Liver (tissue), 9 donors: Measurements from ENCODE around the gene TBC1D1. TPM values are rescaled to one million over a fixed set of nuclear protein-coding genes. Genes with fewer than 3 reads are reported as not detected.

Experiments
- DNase-seq: peaks from one replicate; pipeline ENCODE4 v3.0.0-alpha.2; 2017; ENCODE audit warnings: low spot score
- H3K27ac ChIP-seq, 2 donors: one replicate each; pipeline ENCODE4 v1.7.0; 2013; ENCODE audit warnings: inconsistent platforms in 2 of 2, low read length in 2 of 2, control low read depth in 1 of 2, low read depth in 1 of 2, mild to moderate bottlenecking in 1 of 2
- H3K27me3 ChIP-seq, 4 donors: one replicate each; pipeline versions ENCODE4 v1.6.1 to v1.7.0; 2013; ENCODE audit warnings: low read length in 3 of 4, inconsistent platforms in 1 of 4, mild to moderate bottlenecking in 1 of 4, moderate library complexity in 1 of 4; ENCODE audit not compliant: control insufficient read depth in 4 of 4, insufficient read depth in 4 of 4
- H3K36me3 ChIP-seq, 4 donors: one replicate each; pipeline versions ENCODE4 v1.6.1 to v1.7.0; 2013; ENCODE audit warnings: low read length in 3 of 4, mild to moderate bottlenecking in 3 of 4, low read depth in 1 of 4, moderate library complexity in 1 of 4; ENCODE audit not compliant: control insufficient read depth in 4 of 4, insufficient read depth in 3 of 4
- H3K4me1 ChIP-seq, 4 donors: one replicate each; pipeline versions ENCODE4 v1.6.1 to v1.7.0; 2013; ENCODE audit warnings: low read length in 3 of 4, mild to moderate bottlenecking in 3 of 4, moderate library complexity in 1 of 4; ENCODE audit not compliant: control insufficient read depth in 4 of 4, insufficient read depth in 4 of 4
- H3K4me3 ChIP-seq, 3 donors: one replicate each; pipeline versions ENCODE4 v1.6.1 to v1.7.0; 2013; ENCODE audit warnings: low read length in 3 of 3, control low read depth in 1 of 3, low read depth in 1 of 3, mild to moderate bottlenecking in 1 of 3
- H3K9ac ChIP-seq, 2 donors: one replicate each; pipeline ENCODE4 v1.7.0; 2013; ENCODE audit warnings: low read length in 2 of 2, mild to moderate bottlenecking in 2 of 2, moderate library complexity in 2 of 2, control low read depth in 1 of 2, low read depth in 1 of 2
- H3K9me3 ChIP-seq, 4 donors: one replicate each; pipeline versions ENCODE4 v1.6.1 to v1.7.0; 2013; ENCODE audit warnings: low read length in 3 of 4; ENCODE audit not compliant: control insufficient read depth in 4 of 4
- EGR1 ChIP-seq, 2 donors: IDR thresholded peaks; 2 replicates each; pipeline ENCODE4 v1.6.1; 2016 to 2018; ENCODE audit warnings: antibody characterized with exemption in 2 of 2, low read depth in 2 of 2
- FOXA1 ChIP-seq: IDR thresholded peaks from 2 replicates; pipeline ENCODE4 v1.6.1; 2016; ENCODE audit warnings: antibody characterized with exemption
- FOXA2 ChIP-seq: IDR thresholded peaks from 2 replicates; pipeline ENCODE4 v1.6.1; 2016; ENCODE audit warnings: antibody characterized with exemption
- GABPA ChIP-seq, 2 donors: IDR thresholded peaks in 1 of 2; conservative IDR thresholded peaks in 1 of 2; 2 replicates each; pipeline ENCODE4 v1.6.1; 2016; ENCODE audit warnings: antibody characterized with exemption in 2 of 2, mild to moderate bottlenecking in 1 of 2, moderate library complexity in 1 of 2
- HNF4A ChIP-seq, 2 donors: conservative IDR thresholded peaks; 2 replicates each; pipeline ENCODE4 v1.6.1; 2016; ENCODE audit warnings: antibody characterized with exemption in 2 of 2, mild to moderate bottlenecking in 2 of 2
- HNF4G ChIP-seq: IDR thresholded peaks from 2 replicates; pipeline ENCODE4 v1.6.1; 2016; ENCODE audit warnings: antibody characterized with exemption
- JUND ChIP-seq, 2 donors: IDR thresholded peaks; 2 replicates each; pipeline ENCODE4 v1.6.1; 2016; ENCODE audit warnings: antibody characterized with exemption in 2 of 2
- MAX ChIP-seq: IDR thresholded peaks from 2 replicates; pipeline ENCODE4 v1.6.1; 2016; ENCODE audit warnings: antibody characterized with exemption
- NR2F2 ChIP-seq: IDR thresholded peaks from 2 replicates; pipeline ENCODE4 v1.6.1; 2016; ENCODE audit warnings: antibody characterized with exemption
- REST ChIP-seq: IDR thresholded peaks from 2 replicates; pipeline ENCODE4 v1.6.1; 2016; ENCODE audit warnings: antibody characterized with exemption, mild to moderate bottlenecking
- RXRA ChIP-seq, 2 donors: IDR thresholded peaks; 2 replicates each; pipeline ENCODE4 v1.6.1; 2017 to 2018; ENCODE audit warnings: antibody characterized with exemption in 2 of 2, mild to moderate bottlenecking in 1 of 2
- SP1 ChIP-seq: IDR thresholded peaks from 2 replicates; pipeline ENCODE4 v1.6.1; 2018; ENCODE audit warnings: antibody characterized with exemption, mild to moderate bottlenecking
- TAF1 ChIP-seq: conservative IDR thresholded peaks from 2 replicates; pipeline ENCODE4 v1.6.1; 2016; ENCODE audit warnings: antibody characterized with exemption, mild to moderate bottlenecking
- YY1 ChIP-seq: IDR thresholded peaks from 2 replicates; pipeline ENCODE4 v1.6.1; 2016; ENCODE audit warnings: antibody characterized with exemption, mild to moderate bottlenecking
- ZBTB33 ChIP-seq: IDR thresholded peaks from 2 replicates; pipeline ENCODE4 v1.6.1; 2016; ENCODE audit warnings: antibody characterized with exemption
- WGBS: extraction: QIAGEN DNeasy Blood & Tissue Kit; methylation state at CpG from one replicate; pipeline ENCODE4 v1.1.7; 2013; 5-methylcytosine and 5-hydroxymethylcytosine counted together
- polyA plus RNA-seq, 2 donors: library from polyadenylated mRNA; stranded (reverse) in 1 of 2; unstranded in 1 of 2; fragments of 200-250 nt in 1 of 2; fragments of >200 nt in 1 of 2; fragmentation: Nextera tagmentation in 1 of 2; extraction: Ambion mirVana in 1 of 2; gene quantifications; one replicate each; pipeline versions ENCODE4 v1.2.1 to v1.2.3, GENCODE V29; 2013 to 2015
- total RNA-seq, 2 donors: library from RNA; depleted of rRNA; stranded (reverse); fragments of >200 nt; gene quantifications; one replicate each; pipeline ENCODE4 v1.2.3, GENCODE V29; 2014
- donor health status: healthy.
- donor health status: healthy.
- donor health status: healthy.
- donor health status: healthy.
- donor health status: healthy.

Gene TBC1D1
- total and polyA plus RNA-seq, 4 donors = 15.6 to 41.4 (median 20.9) TPM

- Histone ChIP-seq H3K9me3 (no peaks in the 10 kb centered on the region), H3K27ac (no peak overlapping the region), H3K27me3 (no peaks in the 10 kb centered on the region), H3K4me1 (peaks cover 4 to 18% (median 12%) of the 10 kb centered on the region in 4 donors), H3K9ac (no peak overlapping the region), H3K36me3 (peaks cover 2 to 16% (median 7%) of the 10 kb centered on the region in 4 donors), H3K4me3 (no peak overlapping the region)
- whole genome bisulfite sequencing = 91% methylated on average over 7 of the region's 7 CpGs
- TF ChIP-seq EGR1 (IDR thresholded peaks at IDR 0.05; ENCODE audit: low read depth in 2 of 2) (no peak), MAX (no peak), TAF1 (no peak), RXRA (IDR thresholded peaks at IDR 0.05) (no peak), HNF4G (no peak), SP1 (no peak), JUND (IDR thresholded peaks at IDR 0.05) (no peak), FOXA2 (no peak), GABPA (IDR thresholded peaks at IDR 0.05 in 1 of 2, conservative IDR thresholded peaks at IDR 0.05 in 1 of 2) (no peak), ZBTB33 (no peak), YY1 (no peak), FOXA1 (no peak), NR2F2 (no peak), REST (no peak)
- DNase-seq = no peak
Measured at GRCh38 chr4:38105475-38106220, 214.8 kb downstream of the TBC1D1 start.

- Histone ChIP-seq H3K27ac (no peak overlapping the region), H3K4me3 (no peak overlapping the region), H3K27me3 (no peaks in the 10 kb centered on the region), H3K4me1 (peaks cover 4 to 18% (median 12%) of the 10 kb centered on the region in 4 donors), H3K9ac (no peak overlapping the region), H3K36me3 (peaks cover 2 to 16% (median 5%) of the 10 kb centered on the region in 4 donors), H3K9me3 (no peaks in the 10 kb centered on the region)
- no peak for DNase-seq
- 92% methylated on average over 4 of the region's 4 CpGs for WGBS
- TF ChIP-seq YY1 (no peak), MAX (no peak), HNF4G (no peak), TAF1 (no peak), JUND (IDR thresholded peaks at IDR 0.05) (no peak), SP1 (no peak), FOXA2 (no peak), RXRA (IDR thresholded peaks at IDR 0.05) (no peak), HNF4A (conservative IDR thresholded peaks at IDR 0.05) (no peak), EGR1 (IDR thresholded peaks at IDR 0.05; ENCODE audit: low read depth in 2 of 2) (no peak)
Measured at GRCh38 chr4:38106311-38106710, 215.4 kb downstream of the TBC1D1 start.
